Measurements from ENCODE around the gene CPLX4. TPM values are rescaled to one million over a fixed set of nuclear protein-coding genes. Genes with fewer than 3 reads are reported as not detected.
"Not testable (repeated sequence)": the region's sequence is repeated elsewhere in the genome, so short reads cannot be mapped to it uniquely, and the experiment has no call there.

The CPLX4 gene
- total RNA-seq, 2 experiments from 2014 or later, result not detected

GRCh38 chr18:59263661-59264060 is 54.8 kb downstream of the CPLX4 start:
- no peaks in the 10 kb centered on the region for H3K36me3 Mint-ChIP-seq (ENCODE audit: low read depth)
- peaks cover 19% of the 10 kb centered on the region for H3K4me1 ChIP-seq (ENCODE audit: insufficient read depth, low read length)
- H3K4me3 Mint-ChIP-seq, result no peak overlapping the region
- H3K27ac ChIP-seq (ENCODE audit: low read depth in 1 of 2, low read length in 2 of 2), result no peak overlapping the region
- TF ChIP-seq CTCF (IDR thresholded peaks at IDR 0.05), result no peak
- DNase-seq (no peak), ATAC-seq (ENCODE audit: poor library complexity) (no peak)
- peaks cover 30% of the 10 kb centered on the region for H3K4me1 Mint-ChIP-seq (ENCODE audit: low read depth)
- H3K27me3 Mint-ChIP-seq, result peaks cover 89% of the 10 kb centered on the region
- POLR2A ChIA-PET, result no interaction called here
- CTCF ChIA-PET, result no interaction called here
- H3K9me3 Mint-ChIP-seq, result peaks cover 2% of the 10 kb centered on the region
- H3K27me3 ChIP-seq (ENCODE audit: control insufficient read depth in 1 of 2, insufficient read depth in 2 of 2, low read length in 2 of 2), result peaks cover 53 to 59% of the 10 kb centered on the region in 2 experiments
- H3K27ac Mint-ChIP-seq, result no peak overlapping the region
- intact Hi-C loops (cut with DNase I, micrococcal nuclease), result no loop called here
- no peak overlapping the region for H3K4me3 ChIP-seq (ENCODE audit: low read length)
- H3K36me3 ChIP-seq (ENCODE audit: insufficient read depth, low read length), result no peaks in the 10 kb centered on the region
- H3K9me3 ChIP-seq (ENCODE audit: control insufficient read depth in 1 of 2, insufficient read depth in 1 of 2, low read length in 2 of 2), result peaks cover 0 to 34% of the 10 kb centered on the region in 2 experiments

- Histone ChIP-seq H3K4me1 (ENCODE audit: insufficient read depth, low read length) (peaks cover 13% of the 10 kb centered on the region), H3K27me3 (ENCODE audit: control insufficient read depth in 1 of 2, insufficient read depth in 2 of 2, low read length in 2 of 2) (peaks cover 39 to 45% of the 10 kb centered on the region in 2 experiments), H3K9me3 (ENCODE audit: control insufficient read depth in 1 of 2, insufficient read depth in 1 of 2, low read length in 2 of 2) (peaks cover 0 to 22% of the 10 kb centered on the region in 2 experiments)
- H3K4me3 Mint-ChIP-seq; ATAC-seq (ENCODE audit: poor library complexity); CTCF ChIA-PET; H3K9me3 Mint-ChIP-seq; H3K36me3 ChIP-seq (ENCODE audit: insufficient read depth, low read length); intact Hi-C loops (cut with DNase I, micrococcal nuclease); DNase-seq; H3K27ac Mint-ChIP-seq; H3K36me3 Mint-ChIP-seq (ENCODE audit: low read depth); H3K4me3 ChIP-seq (ENCODE audit: low read length); H3K27ac ChIP-seq (ENCODE audit: low read depth in 1 of 2, low read length in 2 of 2); POLR2A ChIA-PET: not testable (repeated sequence)
- Mint-ChIP-seq H3K27me3 (peaks cover 87% of the 10 kb centered on the region), H3K4me1 (ENCODE audit: low read depth) (peaks cover 17% of the 10 kb centered on the region)
Observed at GRCh38 chr18:59262243-59262642, 56.2 kb downstream of the CPLX4 start.

GRCh38 chr18:59261842-59262241 is 56.6 kb downstream of the CPLX4 start:
- H3K36me3 ChIP-seq (ENCODE audit: insufficient read depth, low read length); ATAC-seq (ENCODE audit: poor library complexity); CTCF ChIA-PET; DNase-seq; H3K9me3 Mint-ChIP-seq; H3K4me3 ChIP-seq (ENCODE audit: low read length); H3K4me3 Mint-ChIP-seq; H3K27ac Mint-ChIP-seq; H3K36me3 Mint-ChIP-seq (ENCODE audit: low read depth); H3K27ac ChIP-seq (ENCODE audit: low read depth in 1 of 2, low read length in 2 of 2); POLR2A ChIA-PET; intact Hi-C loops (cut with DNase I, micrococcal nuclease): not testable (repeated sequence)
- Histone ChIP-seq H3K27me3 (ENCODE audit: control insufficient read depth in 1 of 2, insufficient read depth in 2 of 2, low read length in 2 of 2) (peaks cover 35 to 41% of the 10 kb centered on the region in 2 experiments), H3K4me1 (ENCODE audit: insufficient read depth, low read length) (peaks cover 13% of the 10 kb centered on the region), H3K9me3 (ENCODE audit: control insufficient read depth in 1 of 2, insufficient read depth in 1 of 2, low read length in 2 of 2) (peaks cover 0 to 26% of the 10 kb centered on the region in 2 experiments)
- Mint-ChIP-seq H3K27me3 (peaks cover 83% of the 10 kb centered on the region), H3K4me1 (ENCODE audit: low read depth) (peaks cover 15% of the 10 kb centered on the region)

- H3K27ac Mint-ChIP-seq; H3K4me1 ChIP-seq (ENCODE audit: insufficient read depth, low read length); H3K4me3 Mint-ChIP-seq; intact Hi-C loops (cut with DNase I, micrococcal nuclease); H3K27ac ChIP-seq (ENCODE audit: low read depth in 1 of 2, low read length in 2 of 2); H3K9me3 Mint-ChIP-seq; DNase-seq; H3K4me3 ChIP-seq (ENCODE audit: low read length); H3K36me3 ChIP-seq (ENCODE audit: insufficient read depth, low read length); ATAC-seq (ENCODE audit: poor library complexity); H3K36me3 Mint-ChIP-seq (ENCODE audit: low read depth); H3K4me1 Mint-ChIP-seq (ENCODE audit: low read depth); POLR2A ChIA-PET; CTCF ChIA-PET; H3K27me3 ChIP-seq (ENCODE audit: control insufficient read depth in 1 of 2, insufficient read depth in 2 of 2, low read length in 2 of 2): not testable (repeated sequence)
- peaks cover 53% of the 10 kb centered on the region for H3K27me3 Mint-ChIP-seq
- peaks cover 0 to 16% of the 10 kb centered on the region in 2 experiments for H3K9me3 ChIP-seq (ENCODE audit: control insufficient read depth in 1 of 2, insufficient read depth in 1 of 2, low read length in 2 of 2)
Observed at GRCh38 chr18:59255491-59255890, 63.0 kb downstream of the CPLX4 start.
